ENCODE data around the gene FSTL5. TPM values are rescaled to one million over a fixed set of nuclear protein-coding genes. Genes with fewer than 3 reads are reported as not detected.

The FSTL5 gene
- total RNA-seq, 1 experiment from 2014 or later = not detected

DNA sequence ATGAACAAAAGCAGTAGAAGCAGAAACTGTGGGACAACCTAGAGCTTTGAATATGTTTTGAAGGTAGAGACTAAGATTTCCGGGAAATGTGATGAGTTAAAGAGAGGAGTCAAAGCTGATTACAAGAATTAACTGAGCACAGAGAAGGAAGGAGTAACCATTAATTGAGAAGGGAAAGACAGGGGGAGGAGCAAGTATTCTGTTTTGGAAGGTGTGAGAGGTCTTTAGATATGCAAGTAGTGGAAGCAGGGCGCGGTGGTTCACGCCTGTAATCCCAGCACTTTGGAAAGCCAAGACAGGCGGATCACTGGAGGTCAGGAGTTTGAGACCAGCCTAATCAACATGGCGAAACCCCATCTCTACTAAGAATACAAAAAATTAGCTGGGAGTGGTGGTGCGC is 171.5 kb downstream of the FSTL5 start:
- no CpG with 5 or more reads among the region's 7 CpGs for WGBS (ENCODE audit: extremely low coverage, insufficient read length, low lambda C conversion rate)
- H3K27ac Mint-ChIP-seq = peak overlapping the region in 2 of 3 experiments; percentile 5 to 71; a peak in 2 of 7 replicates
- H3K79me1 ChIP-seq (ENCODE audit: insufficient read depth, low read depth, low read length, poor library complexity, severe bottlenecking) = no peaks in the 10 kb centered on the region

More for the DNA sequence above, 171.5 kb downstream of the FSTL5 start:
- no peak overlapping the region for H2AFZ ChIP-seq (ENCODE audit: low read length)
- no peak overlapping the region for H3T11ph ChIP-seq (ENCODE audit: low read length)
- no peak overlapping the region for H3K56ac ChIP-seq (ENCODE audit: insufficient read length, low read depth, low read length)
- H2BK5ac ChIP-seq (ENCODE audit: insufficient read length, low read length) = no peak overlapping the region
- no peaks in the 10 kb centered on the region for H3K27me3 Mint-ChIP-seq (ENCODE audit: low read depth)
- H3K9ac ChIP-seq (ENCODE audit: extremely low read depth, insufficient read length, low read length) = no peak overlapping the region
- no peak overlapping the region for H3K27ac ChIP-seq (ENCODE audit: insufficient read length, low read depth, low read length)
- H3K27me3 ChIP-seq (ENCODE audit: insufficient read depth, low read length) = no peaks in the 10 kb centered on the region
- no peak overlapping the region for H4K5ac ChIP-seq (ENCODE audit: insufficient read length, low read depth, low read length)
- H3K23me2 ChIP-seq (ENCODE audit: insufficient read length, low read depth, low read length, poor library complexity, severe bottlenecking) = no peaks in the 10 kb centered on the region
- TF ChIP-seq, protein P1, sequence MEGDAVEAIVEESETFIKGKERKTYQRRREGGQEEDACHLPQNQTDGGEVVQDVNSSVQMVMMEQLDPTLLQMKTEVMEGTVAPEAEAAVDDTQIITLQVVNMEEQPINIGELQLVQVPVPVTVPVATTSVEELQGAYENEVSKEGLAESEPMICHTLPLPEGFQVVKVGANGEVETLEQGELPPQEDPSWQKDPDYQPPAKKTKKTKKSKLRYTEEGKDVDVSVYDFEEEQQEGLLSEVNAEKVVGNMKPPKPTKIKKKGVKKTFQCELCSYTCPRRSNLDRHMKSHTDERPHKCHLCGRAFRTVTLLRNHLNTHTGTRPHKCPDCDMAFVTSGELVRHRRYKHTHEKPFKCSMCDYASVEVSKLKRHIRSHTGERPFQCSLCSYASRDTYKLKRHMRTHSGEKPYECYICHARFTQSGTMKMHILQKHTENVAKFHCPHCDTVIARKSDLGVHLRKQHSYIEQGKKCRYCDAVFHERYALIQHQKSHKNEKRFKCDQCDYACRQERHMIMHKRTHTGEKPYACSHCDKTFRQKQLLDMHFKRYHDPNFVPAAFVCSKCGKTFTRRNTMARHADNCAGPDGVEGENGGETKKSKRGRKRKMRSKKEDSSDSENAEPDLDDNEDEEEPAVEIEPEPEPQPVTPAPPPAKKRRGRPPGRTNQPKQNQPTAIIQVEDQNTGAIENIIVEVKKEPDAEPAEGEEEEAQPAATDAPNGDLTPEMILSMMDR (conservative IDR thresholded peaks at IDR 0.05) = no peak
- no peak overlapping the region for H3K14ac ChIP-seq (ENCODE audit: insufficient read depth, low read length)
- H3K4me1 ChIP-seq (ENCODE audit: insufficient read depth, low read length) = peaks cover 7% of the 10 kb centered on the region; the same call in 1 of the 2 replicates
- H2BK20ac ChIP-seq (ENCODE audit: low read depth, low read length, poor library complexity, severe bottlenecking) = no peak overlapping the region
- peaks cover 28 to 31% of the 10 kb centered on the region in 2 experiments for H3K4me1 Mint-ChIP-seq
- H3K4me3 Mint-ChIP-seq = no peak overlapping the region
- no peaks in the 10 kb centered on the region for H4K20me1 ChIP-seq (ENCODE audit: control insufficient read depth, insufficient read depth, insufficient read length)
- no peak overlapping the region for H4K91ac ChIP-seq (ENCODE audit: insufficient read length, low read depth, low read length)
- H3K4me2 ChIP-seq (ENCODE audit: insufficient read depth, insufficient read length, low read length) = no peak overlapping the region
- no peak overlapping the region for H2BK15ac ChIP-seq (ENCODE audit: low read depth, low read length)
- H2AK5ac ChIP-seq (ENCODE audit: insufficient read length, low read length) = no peak overlapping the region
- no peak overlapping the region for H2BK120ac ChIP-seq (ENCODE audit: low read depth, low read length, poor library complexity, severe bottlenecking)
- H3K18ac ChIP-seq (ENCODE audit: insufficient read length, low read depth, low read length) = no peak overlapping the region
- H3K79me2 ChIP-seq (ENCODE audit: insufficient read depth, low read length) = no peaks in the 10 kb centered on the region
- no peak overlapping the region for H3K23ac ChIP-seq (ENCODE audit: insufficient read length, low read depth, low read length)
- peaks cover 0 to 3% of the 10 kb centered on the region in 2 experiments; a peak in 1 of 5 replicates for H3K9me3 Mint-ChIP-seq
- H3K9me3 ChIP-seq (ENCODE audit: control insufficient read depth, low read depth, low read length) = no peaks in the 10 kb centered on the region
- H2BK12ac ChIP-seq (ENCODE audit: insufficient read length, low read depth, low read length) = no peak overlapping the region
- H4K8ac ChIP-seq (replicated peaks; ENCODE audit: insufficient read length, low read depth, low read length) = no peak overlapping the region
- no peak overlapping the region for H3K4ac ChIP-seq (ENCODE audit: low read depth, low read length)
- no peak for DNase-seq
- no peaks in the 10 kb centered on the region for H3K36me3 Mint-ChIP-seq (ENCODE audit: insufficient read depth in 1 of 3, low read depth in 3 of 3)

Measured in H9 (cell line).